CD14-positive monocyte (primary cell): ENCODE data around the gene CAPG. TPM values are rescaled to one million over a fixed set of nuclear protein-coding genes. Genes with fewer than 3 reads are reported as not detected.

Experiments
- DNase-seq, 3 donors: peaks; one replicate each; pipeline ENCODE4 v3.0.0-alpha.2; 2011 to 2022
- H2AFZ ChIP-seq: 2 replicates; pipeline ENCODE4 v1.6.0; 2012; ENCODE audit warnings: mild to moderate bottlenecking, low read depth, low read length, inconsistent platforms; ENCODE audit not compliant: insufficient read depth, poor library complexity, severe bottlenecking
- H3K27ac ChIP-seq, 2 donors: 1 replicate in 1 of 2; 2 replicates in 1 of 2; pipeline ENCODE4 v1.5.1; 2012 to 2013; ENCODE audit warnings: low read length in 2 of 2, control low read depth in 1 of 2, inconsistent platforms in 1 of 2, low read depth in 1 of 2, mild to moderate bottlenecking in 1 of 2
- H3K27me3 ChIP-seq, 2 donors: one replicate each; pipeline versions ENCODE4 v1.6.0 to v1.6.1; 2011 to 2013; ENCODE audit warnings: low read length in 2 of 2; ENCODE audit not compliant: control insufficient read depth in 2 of 2, insufficient read depth in 2 of 2
- H3K36me3 ChIP-seq, 2 donors: replicated peaks in 1 of 2; 1 replicate in 1 of 2; 2 replicates in 1 of 2; pipeline versions ENCODE4 v1.5.1 to v1.6.1; 2012 to 2013; ENCODE audit warnings: low read length in 2 of 2, control low read depth in 1 of 2, inconsistent platforms in 1 of 2, mild to moderate bottlenecking in 1 of 2; ENCODE audit not compliant: insufficient read depth in 2 of 2, control insufficient read depth in 1 of 2
- H3K4me1 ChIP-seq, 2 donors: 1 replicate in 1 of 2; 2 replicates in 1 of 2; pipeline versions ENCODE4 v1.5.1 to v1.6.1; 2012 to 2013; ENCODE audit warnings: low read length in 2 of 2, control low read depth in 1 of 2, inconsistent platforms in 1 of 2, mild to moderate bottlenecking in 1 of 2, moderate library complexity in 1 of 2; ENCODE audit not compliant: insufficient read depth in 2 of 2, control insufficient read depth in 1 of 2
- H3K4me2 ChIP-seq: replicated peaks from 2 replicates; pipeline ENCODE3; 2012; ENCODE audit warnings: low read length, moderate library complexity, mild to moderate bottlenecking; ENCODE audit not compliant: poor library complexity, severe bottlenecking; ENCODE audit errors: extremely low read depth
- H3K4me3 ChIP-seq, 3 experiments: fragments of 200-600 bp in 1 of 3; sonication (generic) in 1 of 3; replicated peaks in 1 of 3; 1 replicate in 2 of 3; 2 replicates in 1 of 3; pipeline ENCODE4 v1.5.1; 2011 to 2013; ENCODE audit warnings: low read length in 3 of 3, mild to moderate bottlenecking in 3 of 3, control low read depth in 2 of 3, low read depth in 2 of 3, inconsistent platforms in 1 of 3, moderate library complexity in 1 of 3
- H3K79me2 ChIP-seq: 2 replicates; pipeline ENCODE4 v1.6.0; 2012; ENCODE audit warnings: mild to moderate bottlenecking, control low read depth, inconsistent platforms, low read length, moderate library complexity; ENCODE audit not compliant: insufficient read depth
- H3K9ac ChIP-seq: 2 replicates; pipeline ENCODE4 v1.6.0; 2017; ENCODE audit warnings: low read length, mild to moderate bottlenecking; ENCODE audit not compliant: insufficient read depth, poor library complexity, severe bottlenecking
- H3K9me3 ChIP-seq, 2 donors: replicated peaks in 1 of 2; 1 replicate in 1 of 2; 2 replicates in 1 of 2; pipeline versions ENCODE4 v1.5.1 to v1.6.1; 2012 to 2013; ENCODE audit warnings: low read length in 2 of 2, control low read depth in 1 of 2; ENCODE audit not compliant: control insufficient read depth in 1 of 2, insufficient read depth in 1 of 2
- H4K20me1 ChIP-seq: 2 replicates; pipeline ENCODE4 v1.6.0; 2012; ENCODE audit warnings: mild to moderate bottlenecking, low read length, control low read depth, moderate library complexity; ENCODE audit not compliant: insufficient read depth
- H3K27ac Mint-ChIP-seq, 7 donors: one replicate each; pipeline ENCODE4 v1.8.0; 2020; ENCODE audit warnings: mild to moderate bottlenecking in 7 of 7, mixed read lengths in 7 of 7, moderate library complexity in 6 of 7, inconsistent platforms in 2 of 7
- H3K27me3 Mint-ChIP-seq, 3 donors: one replicate each; pipeline ENCODE4 v1.8.0; 2021 to 2022; ENCODE audit warnings: low read depth in 3 of 3, mild to moderate bottlenecking in 3 of 3, mixed read lengths in 3 of 3, moderate library complexity in 3 of 3, inconsistent platforms in 1 of 3
- H3K36me3 Mint-ChIP-seq, 2 donors: one replicate each; pipeline ENCODE4 v1.8.0; 2020; ENCODE audit warnings: mixed read lengths in 2 of 2, inconsistent platforms in 1 of 2, mild to moderate bottlenecking in 1 of 2
- H3K4me1 Mint-ChIP-seq: one replicate; pipeline ENCODE4 v1.8.0; 2020; ENCODE audit warnings: mild to moderate bottlenecking, mixed read lengths
- H3K4me3 Mint-ChIP-seq, 2 donors: one replicate each; pipeline ENCODE4 v1.8.0; 2020; ENCODE audit warnings: mild to moderate bottlenecking in 2 of 2, mixed read lengths in 2 of 2, moderate library complexity in 1 of 2
- H3K9me3 Mint-ChIP-seq, 7 donors: one replicate each; pipeline ENCODE4 v1.8.0; 2020 to 2022; ENCODE audit warnings: mixed read lengths in 7 of 7, mild to moderate bottlenecking in 6 of 7, moderate library complexity in 6 of 7, inconsistent platforms in 2 of 7
- CTCF ChIP-seq: fragments of 200-600 bp; IDR thresholded peaks from one replicate; pipeline ENCODE4 v1.8.0; 2022; ENCODE audit warnings: antibody characterized with exemption, mild to moderate bottlenecking
- WGBS: methylation state at CpG from one replicate; pipeline ENCODE4 v1.1.5; 2013; ENCODE audit warnings: missing lambda C conversion rate; ENCODE audit not compliant: insufficient coverage; 5-methylcytosine and 5-hydroxymethylcytosine counted together
- intact Hi-C, 2 donors: fragments of 100-400 bp; cut with micrococcal nuclease; formaldehyde crosslinking; loops; one replicate each; pipeline versions ENCODE4 v1.15.0 to v1.15.1; 2023
- polyA plus RNA-seq, 3 donors: library from polyadenylated mRNA; depleted of rRNA in 1 of 3; unstranded in 2 of 3; stranded (reverse) in 1 of 3; fragments of 300-500 nt in 2 of 3; fragments of >200 nt in 1 of 3; fragmentation: Illumina TruSeq in 2 of 3; gene quantifications; 1 replicate in 2 of 3; 2 replicates in 1 of 3; pipeline ENCODE4 v1.2.3, GENCODE V29; 2012 to 2021

CAPG gene
- polyA plus RNA-seq, 3 donors, result 474 to 847 (median 631) TPM

- intact Hi-C loops, result no loop called here
- Histone ChIP-seq H3K9me3 (no peaks in the 10 kb centered on the region), H4K20me1 (no peaks in the 10 kb centered on the region), H3K36me3 (no peaks in the 10 kb centered on the region), H3K27me3 (no peaks in the 10 kb centered on the region), H3K27ac (no peak overlapping the region), H3K4me3 (no peak overlapping the region), H3K4me2 (no peak overlapping the region), H3K9ac (no peak overlapping the region), H2AFZ (no peak overlapping the region), H3K79me2 (no peaks in the 10 kb centered on the region), H3K4me1 (peaks cover 2 to 4% of the 10 kb centered on the region in 2 donors)
- no peak overlapping the region for H3K4me3 Mint-ChIP-seq
- DNase-seq, result no peak
- H3K27ac Mint-ChIP-seq, result no peak overlapping the region
- H3K27me3 Mint-ChIP-seq, result peaks cover 0 to 7% (median 3%) of the 10 kb centered on the region in 3 donors
- H3K9me3 Mint-ChIP-seq, result no peaks in the 10 kb centered on the region
- H3K36me3 Mint-ChIP-seq, result no peaks in the 10 kb centered on the region
- WGBS, result 96% methylated on average over 8 of the region's 8 CpGs
- no peak for TF ChIP-seq CTCF
- peaks cover 5% of the 10 kb centered on the region for H3K4me1 Mint-ChIP-seq
Observed at GRCh38 chr2:85447222-85447585, 37.0 kb upstream of the CAPG start.

DNA sequence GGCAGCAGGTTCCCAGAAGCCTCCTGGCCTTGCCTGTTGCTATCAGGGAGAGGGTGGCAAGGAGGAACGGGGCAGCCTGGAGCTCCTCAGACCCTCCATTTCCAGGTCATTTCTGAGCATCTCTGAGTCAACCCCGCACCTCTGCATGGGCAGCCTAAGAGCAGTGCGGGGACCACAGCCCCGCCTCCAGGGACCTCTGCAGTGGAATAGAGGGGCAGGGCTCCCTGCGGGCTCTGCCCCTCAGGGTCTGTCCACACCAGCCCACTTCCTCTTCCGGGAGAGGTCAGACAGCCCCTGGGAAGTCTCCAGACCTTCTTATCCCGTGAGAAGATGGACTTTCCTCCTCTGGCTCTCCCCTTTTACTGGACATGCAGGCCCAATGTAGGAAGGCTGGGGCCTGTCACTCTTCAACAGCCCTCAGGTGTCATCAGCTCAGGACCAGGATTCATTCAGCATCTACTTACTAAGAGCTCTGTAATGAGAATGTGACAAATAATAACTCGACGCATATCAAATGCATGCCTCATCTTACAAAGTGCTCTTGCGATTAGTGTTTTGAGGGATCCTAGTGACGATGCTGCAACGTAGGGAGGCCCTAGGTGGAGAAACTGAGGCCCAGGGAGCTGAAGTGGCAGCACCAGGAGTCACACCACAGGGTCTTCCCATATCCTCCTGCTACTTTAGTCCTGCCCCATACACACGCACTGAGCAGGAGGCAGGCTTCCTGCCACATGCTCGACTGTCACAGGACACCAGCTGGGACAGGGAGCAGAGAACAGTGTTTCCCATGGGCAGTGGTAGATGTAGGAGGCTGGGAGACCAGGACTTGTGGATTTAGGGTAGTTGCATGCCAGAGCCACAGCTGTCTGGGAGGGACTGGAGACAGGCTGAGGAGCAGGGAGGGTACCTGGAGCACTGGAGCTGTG lies 36.4 kb upstream of the CAPG start:
- H2AFZ ChIP-seq, result peak overlapping the region; percentile 50
- peaks cover 0 to 7% (median 3%) of the 10 kb centered on the region in 3 donors for H3K27me3 Mint-ChIP-seq

More for the DNA sequence above, 36.4 kb upstream of the CAPG start:
- Mint-ChIP-seq H3K4me1 (peaks cover 11% of the 10 kb centered on the region), H3K36me3 (no peaks in the 10 kb centered on the region), H3K4me3 (no peak overlapping the region), H3K9me3 (no peaks in the 10 kb centered on the region), H3K27ac (peak overlapping the region in 2 of 7 donors; percentile 50 to 58)
- Histone ChIP-seq H3K27me3 (no peaks in the 10 kb centered on the region), H3K79me2 (no peaks in the 10 kb centered on the region), H3K4me1 (peaks cover 9 to 10% of the 10 kb centered on the region in 2 donors), H3K4me3 (no peak overlapping the region), H3K9me3 (no peaks in the 10 kb centered on the region), H4K20me1 (no peaks in the 10 kb centered on the region), H3K27ac (no peak overlapping the region), H3K9ac (no peak overlapping the region), H3K4me2 (no peak overlapping the region), H3K36me3 (no peaks in the 10 kb centered on the region)
- WGBS, result 94% methylated on average over 7 of the region's 14 CpGs
- intact Hi-C loops, result no loop called here
- no peak for DNase-seq
- TF ChIP-seq CTCF, result no peak
